GM12874 (cell line): ENCODE measurements around the gene LDHAL6B.

ENCODE experiments used
- CTCF ChIP-seq: IDR thresholded peaks from 2 replicates; pipeline ENCODE4 v1.5.1; 2011; ENCODE audit warnings: low read depth, mild to moderate bottlenecking, control low read depth, low read length, moderate library complexity; ENCODE audit not compliant: insufficient read depth

The LDHAL6B gene

GRCh38 chr15:59237119-59237855, 30.6 kb downstream of the LDHAL6B start:
- no peak for TF ChIP-seq CTCF

GRCh38 chr15:59237924-59238331, 31.3 kb downstream of the LDHAL6B start:
- no peak for TF ChIP-seq CTCF

- no peak for TF ChIP-seq CTCF
These were observed 33.4 kb downstream of the LDHAL6B start for GRCh38 chr15:59240036-59240435.

- no peak for TF ChIP-seq CTCF
These were observed 36.0 kb downstream of the LDHAL6B start for GRCh38 chr15:59242649-59243048.

GRCh38 chr15:59243622-59244021, 37.0 kb downstream of the LDHAL6B start:
- TF ChIP-seq CTCF = no peak

GRCh38 chr15:59244337-59244736, 37.7 kb downstream of the LDHAL6B start:
- no peak for TF ChIP-seq CTCF

GRCh38 chr15:59245559-59245958, 38.9 kb downstream of the LDHAL6B start:
- no peak for TF ChIP-seq CTCF
